ENCODE data around the gene PDZRN3. TPM values are rescaled to one million over a fixed set of nuclear protein-coding genes. Genes with fewer than 3 reads are reported as not detected.
A peak's percentile ranks its signal among the peaks of the same experiment; 100 is the strongest.

PDZRN3 gene
- polyA plus RNA-seq, 1 of the 3 experiments (the other 2 are of a cell fraction), result 10.3 TPM

DNA sequence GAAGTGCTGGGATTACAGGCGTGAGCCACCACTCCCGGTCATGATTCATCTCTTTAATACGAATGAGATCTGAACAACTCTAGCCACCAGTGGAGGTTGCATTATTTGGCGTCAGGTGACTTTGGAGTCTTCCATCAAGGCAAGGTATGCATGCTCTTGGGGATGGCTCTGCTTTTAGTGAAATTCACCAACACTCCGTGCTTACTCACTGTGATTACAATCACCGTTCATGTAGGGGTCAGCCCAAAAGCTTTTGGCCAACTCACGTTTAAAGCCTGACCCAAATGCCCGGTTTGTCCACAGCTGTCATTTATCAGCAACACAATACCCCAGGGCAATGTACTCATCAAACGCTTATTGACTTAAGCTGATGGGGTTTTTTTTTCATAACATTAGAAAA is 155.4 kb downstream of the PDZRN3 start:
- H3K36me3 ChIP-seq (replicated peaks in 1 of 2; ENCODE audit: control insufficient read depth in 1 of 2, insufficient read depth in 2 of 2, low read length in 1 of 2), result peaks cover 0 to 8% of the 10 kb centered on the region in 2 experiments
- peaks cover 27% of the 10 kb centered on the region; the same call in 1 of the 2 replicates for H3K79me2 ChIP-seq (ENCODE audit: insufficient read depth)
- peaks cover 0 to 55% of the 10 kb centered on the region in 2 experiments; a peak in 2 of 4 replicates for H3K4me1 ChIP-seq (ENCODE audit: control insufficient read depth in 1 of 2, insufficient read depth in 2 of 2, low read depth in 1 of 2, low read length in 1 of 2)
- 72% methylated on average over 9 of the region's 9 CpGs for WGBS (ENCODE audit: low lambda C conversion rate)
- peak overlapping the region in 1 of 2 experiments; percentile 81; a peak in 2 of 4 replicates for H3K27ac ChIP-seq (ENCODE audit: low read depth in 2 of 2, low read length in 1 of 2)
- H3K4me3 ChIP-seq (ENCODE audit: low read depth in 2 of 2, low read length in 1 of 2), result no peak overlapping the region
- peaks cover 7% of the 10 kb centered on the region for H3F3A ChIP-seq (replicated peaks; ENCODE audit: insufficient read depth)
- POLR2A ChIA-PET, result no interaction called here
- no peak overlapping the region for H3K4me2 ChIP-seq
- no peak for DNase-seq
- no peaks in the 10 kb centered on the region for H3K9me3 ChIP-seq
- H3K9me2 ChIP-seq, result no peaks in the 10 kb centered on the region
- no peak overlapping the region for H2AFZ ChIP-seq (ENCODE audit: low read depth)
- CTCF ChIA-PET, result interaction anchor here (0.6 to 7.3 kb wide), 11 partner anchors 11 to 378 kb away, joined by 3 to 60 read pairs (median 4); no protein-coding TSS in a partner anchor
- no peak overlapping the region for H3K9ac ChIP-seq
- H3K27me3 ChIP-seq (ENCODE audit: insufficient read depth), result no peaks in the 10 kb centered on the region
- peaks cover 64% of the 10 kb centered on the region; the same call in 1 of the 2 replicates for H4K20me1 ChIP-seq (ENCODE audit: insufficient read depth)
- TF ChIP-seq FOXJ3 (CRISPR knock-in tag; IDR thresholded peaks at IDR 0.05) (no peak), GATA2 (CRISPR knock-in tag; IDR thresholded peaks at IDR 0.05) (0 out of 2 replicates have a peak, but pooled peaks have one; percentile 17), MXI1 (IDR thresholded peaks at IDR 0.05; ENCODE audit: low read depth, low read length) (no peak), FOXM1 (IDR thresholded peaks at IDR 0.05; ENCODE audit: low read depth) (no peak)

DNA sequence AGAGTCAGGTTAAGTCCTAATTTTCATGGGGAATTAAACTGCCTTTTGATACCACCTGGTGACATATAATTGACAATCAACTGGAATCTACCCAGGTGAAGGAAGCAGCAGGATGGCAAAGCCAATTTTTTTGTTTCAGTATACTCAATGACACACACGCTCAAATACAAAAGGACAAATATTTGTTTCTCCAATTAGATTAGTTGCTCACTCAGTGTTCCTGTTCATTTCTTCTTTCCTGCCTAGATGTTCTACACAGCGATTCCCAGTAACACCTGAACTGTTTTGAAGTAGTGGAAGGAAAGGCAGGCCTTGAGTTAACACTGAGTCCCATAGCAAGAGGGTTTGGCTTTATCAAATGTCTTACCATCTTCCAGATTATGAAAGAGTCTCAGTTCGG is 157.5 kb downstream of the PDZRN3 start:
- no peak for TF ChIP-seq SMC3 (IDR thresholded peaks at IDR 0.05; ENCODE audit: low read depth, low read length)
- TF ChIP-seq JUND (IDR thresholded peaks at IDR 0.05), result no peak
- no peak for TF ChIP-seq RFX5 (IDR thresholded peaks at IDR 0.05; ENCODE audit: low read length)
- TF ChIP-seq RXRA (IDR thresholded peaks at IDR 0.05; ENCODE audit: borderline replicate concordance, low read depth), result no peak
- TF ChIP-seq TCF12 (IDR thresholded peaks at IDR 0.05), result no peak
- TF ChIP-seq GABPA (IDR thresholded peaks at IDR 0.05; ENCODE audit: low read depth), result no peak
- TF ChIP-seq MEF2A (IDR thresholded peaks at IDR 0.05; ENCODE audit: borderline replicate concordance, low read depth), result no peak
- no peak for TF ChIP-seq CTCF (IDR thresholded peaks at IDR 0.05)
- TF ChIP-seq MAX (IDR thresholded peaks at IDR 0.05; ENCODE audit: low read depth), result no peak
- H3K9me2 ChIP-seq, result no peaks in the 10 kb centered on the region
- H3K36me3 ChIP-seq (replicated peaks in 1 of 2; ENCODE audit: control insufficient read depth in 1 of 2, insufficient read depth in 2 of 2, low read length in 1 of 2), result peaks cover 0 to 8% of the 10 kb centered on the region in 2 experiments
- H4K20me1 ChIP-seq (ENCODE audit: insufficient read depth), result peaks cover 67% of the 10 kb centered on the region; the same call in 1 of the 2 replicates
- peaks cover 27% of the 10 kb centered on the region for H3K79me2 ChIP-seq (ENCODE audit: insufficient read depth)
- peaks cover 0 to 39% of the 10 kb centered on the region in 2 experiments; a peak in 2 of 4 replicates for H3K4me1 ChIP-seq (ENCODE audit: control insufficient read depth in 1 of 2, insufficient read depth in 2 of 2, low read depth in 1 of 2, low read length in 1 of 2)
- 83% methylated on average over 3 of the region's 3 CpGs for WGBS (ENCODE audit: low lambda C conversion rate)
- DNase-seq, result no peak
- H3F3A ChIP-seq (replicated peaks; ENCODE audit: insufficient read depth), result peaks cover 11% of the 10 kb centered on the region
- POLR2A ChIA-PET, result no interaction called here
- no peak overlapping the region for H3K9ac ChIP-seq
- CTCF ChIA-PET, result interaction anchor here (2.5 to 7.3 kb wide), 2 partner anchors 35 to 366 kb away, joined by 9 to 60 read pairs; no protein-coding TSS in a partner anchor
- no peak overlapping the region for H2AFZ ChIP-seq (ENCODE audit: low read depth)
- no peak overlapping the region for H3K4me3 ChIP-seq (ENCODE audit: low read depth in 2 of 2, low read length in 1 of 2)
- no peaks in the 10 kb centered on the region for H3K27me3 ChIP-seq (ENCODE audit: insufficient read depth)
- no peak overlapping the region for H3K4me2 ChIP-seq
- peak overlapping the region in 1 of 2 experiments; percentile 90; a peak in 2 of 4 replicates for H3K27ac ChIP-seq (ENCODE audit: low read depth in 2 of 2, low read length in 1 of 2)
- H3K9me3 ChIP-seq, result no peaks in the 10 kb centered on the region

Measured in SK-N-SH (cell line).